DMS53 treated with DMSO at 0.1 percent for 48 hours (cell line): ENCODE measurements around the gene GTF3C1.

ENCODE experiments used
- DNase-seq: peaks from one replicate; lab custom pipeline; 2025; ENCODE audit not compliant: unreplicated experiment; lab: John Stamatoyannopoulos, UW

GTF3C1 gene

GRCh38 chr16:27489421-27489820 is 60.3 kb downstream of the GTF3C1 start:
- no peak for DNase-seq

GRCh38 chr16:27486760-27487159 is 63.0 kb downstream of the GTF3C1 start:
- DNase-seq, result no peak

GRCh38 chr16:27486344-27486743 is 63.4 kb downstream of the GTF3C1 start:
- DNase-seq, result no peak

- DNase-seq, result no peak
These were observed 63.9 kb downstream of the GTF3C1 start for GRCh38 chr16:27485811-27486210.

- no peak for DNase-seq
These were observed 64.6 kb downstream of the GTF3C1 start for GRCh38 chr16:27485126-27485525.

GRCh38 chr16:27483624-27484023 is 66.1 kb downstream of the GTF3C1 start:
- no peak for DNase-seq

- DNase-seq, result no peak
These were observed 66.7 kb downstream of the GTF3C1 start for GRCh38 chr16:27483088-27483437.

GRCh38 chr16:27482397-27483087 is 67.2 kb downstream of the GTF3C1 start:
- no peak for DNase-seq

- DNase-seq, result no peak
These were observed 68.3 kb downstream of the GTF3C1 start for GRCh38 chr16:27481282-27481934.

- DNase-seq, result no peak
These were observed 69.0 kb downstream of the GTF3C1 start for GRCh38 chr16:27480761-27481160.

GRCh38 chr16:27476240-27476639 is 73.5 kb downstream of the GTF3C1 start:
- DNase-seq, result no peak

GRCh38 chr16:27475561-27475960 is 74.2 kb downstream of the GTF3C1 start:
- no peak for DNase-seq

- DNase-seq, result no peak
These were observed 74.8 kb downstream of the GTF3C1 start for GRCh38 chr16:27474921-27475320.

GRCh38 chr16:27474041-27474440 is 75.7 kb downstream of the GTF3C1 start:
- no peak for DNase-seq

GRCh38 chr16:27473101-27473900 is 76.4 kb downstream of the GTF3C1 start:
- DNase-seq, result no peak

GRCh38 chr16:27472091-27473020 is 77.4 kb downstream of the GTF3C1 start:
- no peak for DNase-seq

GRCh38 chr16:27471661-27472060 is 78.1 kb downstream of the GTF3C1 start:
- DNase-seq, result no peak

GRCh38 chr16:27470567-27471431 is 78.9 kb downstream of the GTF3C1 start:
- DNase-seq, result no peak

GRCh38 chr16:27468941-27469531 is 80.7 kb downstream of the GTF3C1 start:
- no peak for DNase-seq

GRCh38 chr16:27465483-27465879 is 84.2 kb downstream of the GTF3C1 start:
- no peak for DNase-seq
